ENCODE data around the gene RABGAP1L.
"Not testable (repeated sequence)": the region's sequence is repeated elsewhere in the genome, so short reads cannot be mapped to it uniquely, and the experiment has no call there.

- not testable (repeated sequence) for TF ChIP-seq CTCF, POLR2A (IDR thresholded peaks at IDR 0.05)
These were observed 250.5 kb downstream of the RABGAP1L start for GRCh38 chr1:174409801-174410200.

Data from gastroesophageal sphincter (tissue), 3 donors.